ENCODE results near the gene SNX5. TPM values are rescaled to one million over a fixed set of nuclear protein-coding genes. Genes with fewer than 3 reads are reported as not detected.

SNX5 gene
- total RNA-seq, 1 donor from 2014 or later, result 63.0 TPM

DNA sequence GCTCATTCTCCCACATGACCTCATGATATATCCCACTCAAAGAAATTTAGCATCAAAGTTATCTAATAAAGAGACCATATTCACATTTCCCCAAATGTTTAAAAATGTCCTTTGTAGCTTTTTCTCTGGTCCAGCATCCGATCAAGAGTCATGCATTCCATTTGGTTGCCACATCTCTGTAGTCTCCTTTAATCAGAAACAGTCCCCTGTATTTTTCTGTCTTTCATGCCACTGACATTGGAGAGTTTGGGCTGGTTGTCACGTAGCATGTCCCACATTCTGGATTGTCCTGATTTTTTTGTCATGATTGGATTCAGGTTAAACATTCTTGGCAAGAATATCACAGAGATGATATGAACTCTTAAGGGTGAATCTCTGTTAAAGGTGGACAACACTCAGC lies 55.7 kb downstream of the SNX5 start:
- no peak for ATAC-seq

DNA sequence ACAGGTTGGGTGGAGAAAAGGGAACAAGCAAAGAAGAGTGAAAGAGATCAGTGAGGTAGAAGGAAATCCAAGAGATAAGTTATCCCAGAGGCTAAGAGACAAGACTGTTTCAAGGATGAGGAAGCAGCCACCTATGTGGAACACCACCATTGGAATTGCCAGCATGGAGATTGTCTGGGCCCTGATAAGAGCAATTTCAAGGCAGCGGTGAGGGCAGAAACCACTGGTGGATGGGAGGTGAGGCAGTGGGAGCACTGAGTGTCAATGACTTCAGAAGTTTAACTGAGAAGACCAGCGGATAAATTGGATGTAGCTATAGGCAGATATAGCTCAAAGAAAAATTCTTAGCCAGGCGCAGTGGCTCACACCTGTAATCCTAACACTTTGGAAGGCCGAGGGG lies 56.7 kb downstream of the SNX5 start:
- no peak for ATAC-seq

GRCh38 chr20:17910828-17911294 lies 57.7 kb downstream of the SNX5 start:
- ATAC-seq, result peak; percentile 94

- ATAC-seq, result no peak
These were observed 58.7 kb downstream of the SNX5 start for GRCh38 chr20:17909869-17910321.

DNA sequence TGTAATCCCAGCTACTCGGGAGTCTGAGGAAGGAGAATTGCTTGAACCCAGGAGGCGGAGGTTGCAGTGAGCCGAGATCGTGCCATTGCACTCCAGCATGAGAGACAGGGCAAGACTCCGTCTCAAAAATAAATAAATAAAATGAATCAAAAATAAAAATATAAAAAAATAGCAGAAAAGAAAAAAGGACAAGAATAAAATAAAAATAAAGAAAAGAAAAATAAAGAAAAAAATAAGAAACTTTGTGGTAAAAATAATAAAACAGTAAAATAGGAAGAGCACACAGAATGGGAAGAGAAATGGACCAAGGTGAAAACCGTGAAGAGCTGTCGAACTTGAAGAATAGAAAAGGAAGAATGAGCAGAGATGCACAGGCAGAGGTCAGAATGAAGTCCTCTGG lies 63.0 kb downstream of the SNX5 start:
- no peak for ATAC-seq

- no peak for ATAC-seq
These were observed 64.6 kb downstream of the SNX5 start for GRCh38 chr20:17904027-17904426.

DNA sequence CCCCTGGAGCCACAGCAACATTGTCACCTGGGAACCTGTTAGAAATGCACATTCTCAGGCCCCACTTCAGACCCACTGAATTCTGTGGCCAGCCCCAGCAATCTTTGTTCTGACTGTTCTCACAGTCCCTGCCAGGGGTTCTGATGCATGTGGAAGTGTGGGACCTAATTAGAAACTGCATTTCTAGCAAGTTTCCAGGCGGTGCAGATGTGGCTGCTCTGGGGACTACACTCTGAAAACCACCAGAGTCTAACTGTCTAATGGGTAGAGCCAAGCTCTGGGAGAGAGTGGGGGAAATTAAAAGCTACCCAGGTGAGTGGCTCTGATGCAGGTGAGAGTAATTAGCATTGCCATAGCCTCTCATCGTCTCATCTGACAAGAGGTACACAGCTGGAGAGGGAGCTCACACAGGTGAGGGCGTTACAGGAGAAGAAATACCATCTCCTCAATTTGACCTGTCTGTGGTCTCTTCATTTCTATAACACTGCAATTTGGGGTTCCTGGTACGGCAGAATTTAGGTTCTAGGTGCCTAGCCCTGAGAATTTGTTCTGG lies 66.0 kb downstream of the SNX5 start:
- ATAC-seq, result no peak

- no peak for ATAC-seq
These were observed 66.6 kb downstream of the SNX5 start for GRCh38 chr20:17901971-17902370.

DNA sequence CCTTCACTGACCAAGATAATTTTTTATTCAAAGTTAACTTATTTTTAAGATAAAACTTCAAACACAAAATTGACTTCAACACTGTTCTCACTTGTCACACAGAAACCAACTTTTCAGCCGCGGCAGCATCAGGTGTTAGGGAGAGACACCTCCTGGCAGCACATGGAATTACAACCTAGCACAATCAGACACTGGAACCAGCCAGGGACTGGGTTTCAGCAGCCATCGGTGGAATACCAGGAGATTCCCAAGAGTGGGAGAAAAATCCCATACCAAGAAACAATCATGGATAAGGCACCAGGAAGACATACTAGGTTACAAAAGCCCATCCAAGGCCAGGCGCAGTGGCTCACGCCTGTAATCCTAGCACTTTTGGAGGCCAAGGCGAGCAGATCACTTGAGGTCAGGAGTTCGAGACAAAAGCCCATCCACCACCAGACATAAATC lies 70.0 kb downstream of the SNX5 start:
- ATAC-seq, result peak; percentile 80

DNA sequence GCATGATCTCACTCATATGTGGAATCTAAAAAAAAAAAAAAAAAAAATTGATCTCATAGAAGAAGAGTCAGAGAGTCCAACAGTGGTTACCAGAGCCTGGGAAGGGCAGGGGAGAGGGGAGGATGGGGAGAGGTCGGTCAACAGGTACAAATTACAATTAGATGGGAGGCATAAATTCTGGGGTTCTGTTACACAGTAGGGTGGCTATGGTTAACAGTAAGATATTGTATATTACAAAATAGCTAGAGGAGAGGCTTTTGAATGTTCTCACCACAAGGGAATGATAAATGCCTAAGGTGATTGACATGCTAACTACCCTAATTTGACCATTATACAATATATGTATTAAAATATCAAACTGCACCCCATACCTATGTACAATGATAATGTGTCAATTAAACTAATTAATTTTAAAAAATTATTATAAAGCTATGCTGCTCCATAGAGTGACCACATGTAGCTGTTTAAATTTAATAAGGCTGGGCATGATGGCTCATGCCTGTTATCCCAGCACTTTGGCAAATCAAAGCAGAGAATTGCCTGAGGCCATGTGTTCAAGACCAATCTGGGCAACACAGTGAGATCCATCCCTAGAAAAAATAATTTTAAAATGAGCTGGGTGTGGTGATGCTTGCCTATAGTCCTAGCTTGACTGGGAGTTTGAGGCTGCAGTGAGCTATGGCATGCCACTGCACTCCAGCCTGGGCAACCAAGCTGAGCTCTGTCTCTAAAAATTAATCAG lies 70.9 kb downstream of the SNX5 start:
- no peak for ATAC-seq

GRCh38 chr20:17896771-17897369 lies 71.7 kb downstream of the SNX5 start:
- no peak for ATAC-seq

- peak; percentile 23 for ATAC-seq
These were observed 72.3 kb downstream of the SNX5 start for GRCh38 chr20:17896193-17896723.

GRCh38 chr20:17895641-17896171 lies 72.9 kb downstream of the SNX5 start:
- ATAC-seq, result peak; percentile 19

GRCh38 chr20:17893445-17893844 lies 75.1 kb downstream of the SNX5 start:
- no peak for ATAC-seq

GRCh38 chr20:17892189-17892938 lies 76.2 kb downstream of the SNX5 start:
- ATAC-seq, result no peak

Other genes starting within 250 kb of the SNX5 start
- 12.8 TPM for gene MGME1, start 224 bp upstream of the SNX5 start, total RNA-seq
- gene OVOL2, start 89.1 kb upstream of the SNX5 start, total RNA-seq, result 11.0 TPM
- gene KAT14, start 169.1 kb upstream of the SNX5 start, total RNA-seq, result 6.8 TPM
- 5.0 TPM for gene PET117, start 169.1 kb upstream of the SNX5 start, total RNA-seq